GM12878 (cell line): Measurements from ENCODE around the gene SHLD1. TPM values are rescaled to one million over a fixed set of nuclear protein-coding genes. Genes with fewer than 3 reads are reported as not detected.

Source experiments
- ATAC-seq: fragments of 200-7000 bp; cut with Tn5 transposase; 3 replicates; pipeline ENCODE4 v1.9.1; 2020; ENCODE audit warnings: mild to moderate bottlenecking, moderate library complexity
- BruUV-seq: library from RNA; stranded (reverse); fragments of 400-500 nt; replicated peaks from 2 replicates; lab custom pipeline; 2021; lab: Mats Ljungman, UMichigan
- CTCF ChIA-PET: fragments of 300-600 bp; sonication (Branson Sonifier 250); formaldehyde crosslinking; extraction: SDS; loops from one replicate; lab custom pipeline; 2021; ENCODE audit warnings: inconsistent platforms; lab: Yijun Ruan, JAX
- POLR2A ChIA-PET: fragments of 350-600 bp; formaldehyde crosslinking; extraction: SDS; loops from one replicate; lab custom pipeline; 2021; ENCODE audit warnings: inconsistent platforms; lab: Charles Lee
- RAD21 ChIA-PET: fragments of 300-600 bp; sonication (Branson Sonifier 250); formaldehyde crosslinking; loops from one replicate; lab custom pipeline; 2023; ENCODE audit warnings: antibody characterized with exemption; ENCODE audit not compliant: unreplicated experiment; lab: Charles Lee
- SMC1A ChIA-PET: fragments of 300-600 bp; sonication (Branson Sonifier 250); formaldehyde crosslinking; loops from one replicate; lab custom pipeline; 2023; ENCODE audit not compliant: unreplicated experiment, uncharacterized antibody; lab: Charles Lee
- DNase-seq: peaks from one replicate; pipeline ENCODE4 v3.0.0-alpha.2; 2011; ENCODE audit warnings: low read depth, low spot score
- FAIRE-seq: peaks from 3 replicates; lab custom pipeline; 2011; peaks lifted over from hg19 to GRCh38; lab: Jason Lieb, UNC
- H2AFZ ChIP-seq: 2 replicates; pipeline ENCODE4 v1.6.0; 2011; ENCODE audit warnings: low read depth, low read length, control low read depth; ENCODE audit not compliant: control insufficient read depth
- H3K27ac ChIP-seq: 2 replicates; pipeline ENCODE4 v1.5.1; 2011; ENCODE audit warnings: control low read depth; ENCODE audit not compliant: control insufficient read depth, insufficient read depth
- H3K27me3 ChIP-seq, 2 experiments: replicated peaks in 1 of 2; 2 replicates each; pipeline versions ENCODE4 v1.6.0 to v1.6.1; 2011; ENCODE audit warnings: low read length in 1 of 2; ENCODE audit not compliant: control insufficient read depth in 2 of 2, insufficient read depth in 2 of 2
- H3K36me3 ChIP-seq, 2 experiments: 2 replicates each; pipeline ENCODE4 v1.5.1; 2011; ENCODE audit warnings: low read length in 1 of 2; ENCODE audit not compliant: control insufficient read depth in 2 of 2, insufficient read depth in 2 of 2
- H3K4me1 ChIP-seq: 2 replicates; pipeline ENCODE4 v1.6.1; 2011; ENCODE audit warnings: mild to moderate bottlenecking, low read length, moderate library complexity, mixed read lengths; ENCODE audit not compliant: control insufficient read depth, insufficient read depth
- H3K4me2 ChIP-seq: 2 replicates; pipeline ENCODE4 v1.6.0; 2011; ENCODE audit warnings: control low read depth; ENCODE audit not compliant: control insufficient read depth, insufficient read depth
- H3K4me3 ChIP-seq: fragments of 200-600 bp; sonication (generic); 2 replicates; pipeline ENCODE4 v1.5.1; 2016
- H3K79me2 ChIP-seq: 2 replicates; pipeline ENCODE4 v1.6.0; 2011; ENCODE audit warnings: low read length; ENCODE audit not compliant: control insufficient read depth, insufficient read depth
- H3K9ac ChIP-seq: 2 replicates; pipeline ENCODE4 v1.8.0; 2011; ENCODE audit warnings: low read length, control low read depth, mixed read lengths; ENCODE audit not compliant: control insufficient read depth, insufficient read depth
- H3K9me3 ChIP-seq: replicated peaks from 3 replicates; pipeline ENCODE4 v1.5.1; 2011; ENCODE audit warnings: mild to moderate bottlenecking, low read length; ENCODE audit not compliant: control insufficient read depth, insufficient read depth
- H4K20me1 ChIP-seq: 2 replicates; pipeline ENCODE4 v1.6.0; 2011; ENCODE audit not compliant: control insufficient read depth, insufficient read depth
- ASH2L ChIP-seq: fragments of 300-600, 200-600 bp; sonication (generic); IDR thresholded peaks from 2 replicates; pipeline ENCODE4 v1.6.1; 2017; ENCODE audit warnings: low read depth, mild to moderate bottlenecking, borderline replicate concordance
- BCL11A ChIP-seq: IDR thresholded peaks from 2 replicates; pipeline ENCODE4 v1.6.1; 2011; ENCODE audit warnings: low read depth, low read length
- BHLHE40 ChIP-seq, 2 experiments: fragments of 450-650 bp in 1 of 2; IDR thresholded peaks; 2 replicates each; pipeline ENCODE4 v1.6.1; 2011 to 2017; ENCODE audit warnings: low read depth in 2 of 2, borderline replicate concordance in 1 of 2, improper control_type of control experiment in 1 of 2, low read length in 1 of 2, mild to moderate bottlenecking in 1 of 2
- BMI1 ChIP-seq: fragments of 450-650 bp; IDR thresholded peaks from 2 replicates; pipeline ENCODE4 v1.6.1; 2016; ENCODE audit warnings: mild to moderate bottlenecking, moderate library complexity, borderline replicate concordance
- IKZF2 ChIP-seq, 2 experiments: fragments of 450-650 bp; IDR thresholded peaks; 2 replicates each; pipeline ENCODE4 v1.6.1; 2017; ENCODE audit warnings: mild to moderate bottlenecking in 2 of 2, moderate library complexity in 2 of 2
- JUNB ChIP-seq: IDR thresholded peaks from 2 replicates; pipeline ENCODE4 v1.6.1; 2016; ENCODE audit warnings: antibody characterized with exemption, mild to moderate bottlenecking
- JUND ChIP-seq: IDR thresholded peaks from 2 replicates; pipeline ENCODE4 v1.6.1; 2012; ENCODE audit warnings: low read depth, mild to moderate bottlenecking, low read length, improper control_type of control experiment, moderate library complexity
- MEF2B ChIP-seq: fragments of 450-650 bp; IDR thresholded peaks from 2 replicates; pipeline ENCODE4 v1.6.1; 2018; ENCODE audit warnings: mild to moderate bottlenecking, moderate library complexity; ENCODE audit not compliant: partially characterized antibody, poor library complexity, severe bottlenecking
- MTA2 ChIP-seq: fragments of 450-650 bp; IDR thresholded peaks from 2 replicates; pipeline ENCODE4 v1.6.1; 2016; ENCODE audit warnings: low read depth, mild to moderate bottlenecking, moderate library complexity
- MTA3 ChIP-seq: IDR thresholded peaks from 2 replicates; pipeline ENCODE4 v1.6.1; 2012; ENCODE audit warnings: low read length, inconsistent platforms, borderline replicate concordance
- NR2C2 ChIP-seq: IDR thresholded peaks from 2 replicates; pipeline ENCODE4 v1.6.1; 2011; ENCODE audit warnings: borderline replicate concordance, low read depth; ENCODE audit not compliant: control insufficient read depth, insufficient read length
- NRF1 ChIP-seq: conservative IDR thresholded peaks from 2 replicates; pipeline ENCODE4 v1.6.1; 2011; ENCODE audit warnings: mild to moderate bottlenecking, low read depth, low read length, improper control_type of control experiment
- RUNX3 ChIP-seq: IDR thresholded peaks from 2 replicates; pipeline ENCODE4 v1.6.1; 2012; ENCODE audit warnings: low read length, inconsistent platforms
- SUZ12 ChIP-seq: fragments of 200-600 bp; sonication (generic); IDR thresholded peaks from one replicate; pipeline ENCODE4 v1.6.1; 2018; ENCODE audit warnings: antibody characterized with exemption, mild to moderate bottlenecking; ENCODE audit not compliant: unreplicated experiment
- ZNF622 ChIP-seq: fragments of 450-650 bp; IDR thresholded peaks from 2 replicates; pipeline ENCODE4 v1.6.1; 2017; ENCODE audit warnings: mild to moderate bottlenecking, inconsistent platforms
- WGBS: methylation state at CpG from one replicate; pipeline ENCODE4 v1.1.6; 2016; ENCODE audit warnings: low lambda C conversion rate; ENCODE audit not compliant: insufficient replicate concordance, insufficient coverage; ENCODE audit errors: missing lambda C conversion rate; 5-methylcytosine and 5-hydroxymethylcytosine counted together
- in situ Hi-C: fragments of 300-500 bp; cut with MboI; formaldehyde crosslinking; loops from 9 replicates; pipeline ENCODE4 v1.14.3; 2018; ENCODE audit warnings: mixed read lengths
- intact Hi-C: fragments of 100-400 bp; cut with micrococcal nuclease; formaldehyde crosslinking; loops from one replicate; pipeline ENCODE4 v1.14.2; 2022; ENCODE audit not compliant: unreplicated experiment
- polyA plus RNA-seq, 11 experiments: library from polyadenylated mRNA; depleted of rRNA in 4 of 11; unstranded in 6 of 11; stranded (reverse) in 5 of 11; fragments of >200 nt; fragmentation: Nextera tagmentation in 4 of 11; fragmentation: Illumina TruSeq in 1 of 11; extraction: Ambion mirVana in 4 of 11; extraction: Trizol in 1 of 11; gene quantifications; 1 replicate in 1 of 11; 2 replicates in 10 of 11; pipeline versions ENCODE4 v1.2.1 to v1.2.3, GENCODE V29; 2011 to 2016; ENCODE audit warnings: inconsistent platforms in 2 of 11, missing spikeins in 2 of 11, low read depth in 1 of 11
- total RNA-seq, 4 experiments: library from RNA; depleted of rRNA in 3 of 4; stranded (reverse); fragments of >200 nt in 3 of 4; fragmentation: Illumina TruSeq in 1 of 4; extraction: Trizol in 1 of 4; gene quantifications; 2 replicates each; pipeline versions ENCODE4 v1.2.1 to v1.2.3, GENCODE V29; 2013 to 2021
- TF ChIP-seq, protein P1 (sequence below): IDR thresholded peaks from 2 replicates; pipeline ENCODE4 v1.6.1; 2012; ENCODE audit warnings: low read length, inconsistent platforms
- TF ChIP-seq, protein P2 (sequence below): IDR thresholded peaks from 2 replicates; pipeline ENCODE4 v1.6.1; 2011; ENCODE audit warnings: low read depth, mild to moderate bottlenecking, low read length, moderate library complexity, borderline replicate concordance; ENCODE audit errors: extremely low read depth

Gene SHLD1
- total and polyA plus RNA-seq, 10 of the 15 experiments (the other 5 are each of a cell fraction or from before 2014, with no cell fraction given): 10.8 to 70.9 (median 25.4) TPM

DNA sequence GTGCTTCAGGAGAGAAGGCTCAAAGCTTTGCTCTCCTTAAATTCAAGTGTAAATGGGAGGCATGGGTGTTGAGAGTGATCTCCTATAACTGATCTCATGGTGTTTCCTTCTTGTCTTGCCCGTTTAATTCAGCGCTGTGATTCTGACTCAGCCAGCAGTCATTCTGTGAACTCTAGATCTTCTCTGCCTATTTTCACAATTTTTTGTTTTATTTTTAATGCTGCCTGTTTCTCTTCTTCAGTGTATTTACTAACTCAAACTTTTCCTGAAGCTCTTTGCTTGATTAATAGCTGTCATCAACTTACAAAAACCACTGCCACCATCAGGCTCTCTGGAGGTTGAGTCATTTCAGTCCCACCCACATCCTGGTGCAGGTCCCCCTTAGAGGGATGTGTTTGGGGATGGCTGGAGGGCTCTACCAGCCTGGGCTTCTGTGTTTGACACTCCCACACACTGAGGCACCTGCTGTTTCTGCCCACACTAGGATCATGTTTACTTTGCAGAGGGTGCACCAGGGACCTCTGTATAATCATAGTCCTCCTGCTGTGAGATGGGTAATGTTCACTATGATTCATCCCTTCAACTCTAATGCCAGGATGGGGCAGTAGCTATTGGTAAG lies 94.0 kb downstream of the SHLD1 start (continued):
- TF ChIP-seq, protein P1, sequence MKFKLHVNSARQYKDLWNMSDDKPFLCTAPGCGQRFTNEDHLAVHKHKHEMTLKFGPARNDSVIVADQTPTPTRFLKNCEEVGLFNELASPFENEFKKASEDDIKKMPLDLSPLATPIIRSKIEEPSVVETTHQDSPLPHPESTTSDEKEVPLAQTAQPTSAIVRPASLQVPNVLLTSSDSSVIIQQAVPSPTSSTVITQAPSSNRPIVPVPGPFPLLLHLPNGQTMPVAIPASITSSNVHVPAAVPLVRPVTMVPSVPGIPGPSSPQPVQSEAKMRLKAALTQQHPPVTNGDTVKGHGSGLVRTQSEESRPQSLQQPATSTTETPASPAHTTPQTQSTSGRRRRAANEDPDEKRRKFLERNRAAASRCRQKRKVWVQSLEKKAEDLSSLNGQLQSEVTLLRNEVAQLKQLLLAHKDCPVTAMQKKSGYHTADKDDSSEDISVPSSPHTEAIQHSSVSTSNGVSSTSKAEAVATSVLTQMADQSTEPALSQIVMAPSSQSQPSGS: peak; percentile 65
- peak; percentile 76 for TF ChIP-seq JUND
- peak; percentile 94 for TF ChIP-seq BCL11A
- TF ChIP-seq, protein P2, sequence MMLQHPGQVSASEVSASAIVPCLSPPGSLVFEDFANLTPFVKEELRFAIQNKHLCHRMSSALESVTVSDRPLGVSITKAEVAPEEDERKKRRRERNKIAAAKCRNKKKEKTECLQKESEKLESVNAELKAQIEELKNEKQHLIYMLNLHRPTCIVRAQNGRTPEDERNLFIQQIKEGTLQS: no peak
- TF ChIP-seq ASH2L: no peak
- TF ChIP-seq SUZ12: no peak

DNA sequence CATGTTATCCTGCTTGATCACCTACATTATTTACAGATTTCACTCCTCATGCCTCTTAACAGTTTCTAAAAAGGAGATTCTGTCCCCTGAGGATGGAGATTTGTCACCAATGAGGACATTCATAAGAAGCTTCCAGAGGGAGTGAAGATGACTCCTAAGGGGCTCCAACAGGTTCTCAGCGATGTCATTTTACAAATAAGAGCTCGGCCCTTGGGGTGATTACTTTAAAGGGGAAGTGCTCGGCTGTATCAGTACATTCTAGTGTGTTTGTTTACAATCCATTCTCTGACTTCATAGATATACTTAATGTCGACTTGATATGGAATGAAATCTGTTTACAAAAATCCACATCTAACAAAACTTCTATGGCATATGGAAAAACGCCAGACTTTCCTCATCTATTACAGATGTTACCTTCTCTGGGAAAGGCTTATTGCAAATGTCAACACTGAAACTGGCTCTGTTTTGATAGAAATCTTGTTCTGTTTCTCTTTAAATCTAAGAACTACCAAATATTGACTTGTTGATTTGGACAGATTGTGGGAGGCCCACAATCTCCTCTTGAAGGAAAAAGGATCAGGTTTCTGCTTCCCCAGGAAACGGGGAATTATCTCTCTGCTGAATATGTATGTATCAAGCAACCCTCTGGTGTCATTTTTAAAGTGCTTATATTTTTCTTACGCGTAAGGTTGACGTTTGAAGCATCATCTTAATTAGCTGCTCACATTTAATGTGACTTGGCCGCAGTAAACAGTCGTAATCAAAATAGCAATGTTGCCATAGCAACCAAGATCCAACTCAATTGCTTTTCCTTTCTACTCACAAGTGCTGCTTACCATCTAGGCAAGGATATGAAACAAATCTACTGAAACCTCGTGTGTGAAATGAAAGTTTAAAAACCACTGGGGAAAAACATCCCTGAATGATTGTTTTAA lies 95.7 kb downstream of the SHLD1 start:
- intact Hi-C loops (loop anchor here (2.0 kb wide), 1 partner anchor 157 kb away; no protein-coding TSS in a partner anchor), in situ Hi-C loops (no loop called here)
- Histone ChIP-seq H3K27ac (no peak overlapping the region), H2AFZ (no peak overlapping the region), H4K20me1 (no peaks in the 10 kb centered on the region), H3K4me3 (no peak overlapping the region), H3K79me2 (no peaks in the 10 kb centered on the region; the same call in 1 of the 2 replicates), H3K4me1 (peaks cover 31% of the 10 kb centered on the region), H3K27me3 (no peaks in the 10 kb centered on the region), H3K4me2 (peak overlapping the region; percentile 45; the same call in 1 of the 2 replicates), H3K9ac (no peak overlapping the region), H3K36me3 (no peaks in the 10 kb centered on the region), H3K9me3 (no peaks in the 10 kb centered on the region)
- DNase-seq: peak; percentile 12
- POLR2A ChIA-PET: interaction anchor here (1.5 kb wide), 1 partner anchor 10 kb away, joined by 3 read pairs; no protein-coding TSS in a partner anchor
- CTCF ChIA-PET: interaction anchor here (0.8 kb wide), 1 partner anchor 16 kb away, joined by 3 read pairs; no protein-coding TSS in a partner anchor
- no TSS peak for BruUV-seq
- FAIRE-seq: no peak
- RAD21 ChIA-PET: interaction anchor here (4.0 kb wide), 1 partner anchor 317 kb away, joined by 17 read pairs; no protein-coding TSS in a partner anchor
- SMC1A ChIA-PET: interaction anchor here (0.8 to 1.3 kb wide), 4 partner anchors 34 to 317 kb away, joined by 3 to 4 read pairs (median 4); no protein-coding TSS in a partner anchor
- ATAC-seq: peak; percentile 3; the same call in 1 of the 3 replicates
- 76% methylated on average over 12 of the region's 12 CpGs for WGBS
- TF ChIP-seq IKZF2 (IDR thresholded peaks at IDR 0.05) (peak; percentile 82), BHLHE40 (IDR thresholded peaks at IDR 0.05; ENCODE audit: borderline replicate concordance in 1 of 2, low read depth in 2 of 2, low read length in 1 of 2) (peak in 1 of 2 experiments; percentile 25; a peak in 1 of 4 replicates), JUNB (no peak), NR2C2 (no peak), MTA2 (peak; percentile 59; the same call in 1 of the 2 replicates), MTA3 (no peak), NRF1 (no peak), MEF2B (peak; percentile 49), ZNF622 (no peak), BMI1 (peak; percentile 97), RUNX3 (peak; percentile 40; the same call in 1 of the 2 replicates)
- TF ChIP-seq, protein P1: no peak
